HepG2 (cell line): ENCODE data around the gene TXNDC11. TPM values are rescaled to one million over a fixed set of nuclear protein-coding genes. Genes with fewer than 3 reads are reported as not detected.
A peak's percentile ranks its signal among the peaks of the same experiment; 100 is the strongest.

Source experiments
- FOXJ3 ChIP-seq: sonication (generic); formaldehyde crosslinking; IDR thresholded peaks from 2 replicates; pipeline ENCODE4 v1.4.0; 2020; ENCODE audit warnings: missing genetic modification reagents, mild to moderate bottlenecking, borderline replicate concordance
- MIER3 ChIP-seq: IDR thresholded peaks from 2 replicates; pipeline ENCODE4 v1.6.1; 2016; ENCODE audit warnings: missing compliant biosample characterization, borderline replicate concordance
- PCBP1 ChIP-seq: fragments of 200-400 bp; formaldehyde crosslinking; IDR thresholded peaks from 2 replicates; pipeline ENCODE4 v1.6.1; 2017; ENCODE audit warnings: mild to moderate bottlenecking, low read depth, low read length, borderline replicate concordance
- SMYD3 ChIP-seq: sonication (generic); formaldehyde crosslinking; IDR thresholded peaks from 2 replicates; pipeline ENCODE4 v1.8.1; 2023; ENCODE audit warnings: mild to moderate bottlenecking, missing genetic modification reagents
- ZNF12 ChIP-seq: sonication (generic); formaldehyde crosslinking; IDR thresholded peaks from 2 replicates; pipeline ENCODE4 v1.5.0; 2020; ENCODE audit warnings: missing genetic modification reagents
- ZNF337 ChIP-seq: sonication (generic); formaldehyde crosslinking; IDR thresholded peaks from 2 replicates; pipeline ENCODE4 v1.5.1; 2020; ENCODE audit warnings: missing genetic modification reagents, low read depth, mild to moderate bottlenecking, borderline replicate concordance
- ZNF569 ChIP-seq: sonication (generic); formaldehyde crosslinking; IDR thresholded peaks from 2 replicates; pipeline ENCODE4 v1.5.0; 2020; ENCODE audit warnings: mild to moderate bottlenecking, missing genetic modification reagents, moderate library complexity, borderline replicate concordance
- ZNF773 ChIP-seq: sonication (generic); formaldehyde crosslinking; IDR thresholded peaks from 2 replicates; pipeline ENCODE4 v1.4.0; 2020; ENCODE audit warnings: missing genetic modification reagents, borderline replicate concordance
- polyA plus RNA-seq, 8 experiments: library from polyadenylated mRNA; depleted of rRNA in 3 of 8; stranded (reverse) in 7 of 8; unstranded in 1 of 8; fragments of >200 nt; fragmentation: Illumina TruSeq in 4 of 8; extraction: Trizol in 4 of 8; gene quantifications; 2 replicates each; pipeline versions ENCODE4 v1.2.1 to v1.2.3, GENCODE V29; 2011 to 2016; ENCODE audit warnings: low read depth in 4 of 8, missing spikeins in 1 of 8, mixed read lengths in 1 of 8; ENCODE audit not compliant: insufficient read depth in 1 of 8
- total RNA-seq, 5 experiments: library from RNA; depleted of rRNA; stranded (reverse); fragments of >200 nt; fragmentation: Illumina TruSeq; extraction: Trizol; gene quantifications; 2 replicates each; pipeline ENCODE4 v1.2.3, GENCODE V29; 2016; ENCODE audit warnings: low read depth in 1 of 5
- TF ChIP-seq, protein P1 (sequence below): sonication (generic); formaldehyde crosslinking; IDR thresholded peaks from 2 replicates; pipeline ENCODE4 v1.4.0; 2020; ENCODE audit warnings: missing genetic modification reagents
- TF ChIP-seq, protein P2 (sequence below): IDR thresholded peaks from 2 replicates; pipeline ENCODE4 v1.6.1; 2012; ENCODE audit warnings: inconsistent platforms
- TF ChIP-seq, protein P3 (sequence below): sonication (generic); formaldehyde crosslinking; conservative IDR thresholded peaks from 2 replicates; pipeline ENCODE4 v1.4.0; 2020; ENCODE audit warnings: missing genetic modification reagents
- TF ChIP-seq, protein P4 (sequence below): sonication (generic); formaldehyde crosslinking; IDR thresholded peaks from 2 replicates; pipeline ENCODE4 v1.8.1; 2023; ENCODE audit warnings: mild to moderate bottlenecking, missing genetic modification reagents
- TF ChIP-seq, protein P5 (sequence below): sonication (generic); formaldehyde crosslinking; IDR thresholded peaks from 2 replicates; pipeline ENCODE4 v1.5.0; 2020; ENCODE audit warnings: mild to moderate bottlenecking, missing genetic modification reagents
- TF ChIP-seq, protein P6 (sequence below): sonication (generic); formaldehyde crosslinking; IDR thresholded peaks from 2 replicates; pipeline ENCODE4 v1.4.0; 2020; ENCODE audit warnings: mild to moderate bottlenecking, missing genetic modification reagents
- TF ChIP-seq, protein P7 (sequence below): sonication (generic); formaldehyde crosslinking; IDR thresholded peaks from 2 replicates; pipeline ENCODE4; 2020; ENCODE audit warnings: missing genetic modification reagents, mild to moderate bottlenecking, borderline replicate concordance

Gene TXNDC11
- total and polyA plus RNA-seq, 2 of the 13 experiments (the other 11 are each of a cell fraction or from before 2014, with no cell fraction given) = 74.9 to 123 TPM

DNA sequence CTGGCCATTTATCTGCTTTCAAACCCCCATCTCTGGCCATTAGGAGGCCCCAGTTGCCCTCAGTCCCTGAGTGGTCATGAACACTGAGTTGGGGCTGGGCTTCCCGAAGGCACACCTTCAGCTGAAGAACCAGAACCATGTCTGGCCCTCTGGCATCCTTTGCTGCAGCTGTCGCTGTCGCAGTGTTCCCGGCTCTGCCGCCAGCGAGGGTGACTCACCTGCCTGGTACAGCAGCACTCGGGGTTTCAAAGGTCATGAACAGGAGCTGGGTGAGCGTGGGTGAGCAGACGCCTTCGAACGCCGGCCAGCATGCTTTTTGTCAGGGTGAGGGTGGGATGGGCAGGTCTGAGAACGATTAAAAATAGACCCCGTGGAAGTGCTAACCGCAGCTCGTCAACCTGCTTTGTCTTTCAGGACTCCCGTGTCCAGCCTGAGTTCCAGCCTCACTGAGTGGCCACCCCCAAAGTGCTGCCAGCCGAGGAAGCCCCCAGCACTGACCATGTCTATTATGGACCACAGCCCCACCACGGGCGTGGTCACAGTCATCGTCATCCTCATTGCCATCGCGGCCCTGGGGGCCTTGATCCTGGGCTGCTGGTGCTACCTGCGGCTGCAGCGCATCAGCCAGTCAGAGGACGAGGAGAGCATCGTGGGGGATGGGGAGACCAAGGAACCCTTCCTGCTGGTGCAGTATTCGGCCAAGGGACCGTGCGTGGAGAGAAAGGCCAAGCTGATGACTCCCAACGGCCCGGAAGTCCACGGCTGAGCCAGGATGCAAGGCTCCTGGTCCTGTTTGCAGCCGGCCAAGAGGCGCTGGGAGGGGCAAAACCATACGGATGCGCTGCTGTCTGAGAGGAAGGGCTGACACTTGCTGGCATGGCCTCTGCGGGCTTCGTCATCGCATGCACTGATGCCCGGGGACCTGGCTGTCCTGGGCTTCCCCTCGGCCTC, 66.8 kb downstream of the TXNDC11 start (continued):
- TF ChIP-seq, protein P1, sequence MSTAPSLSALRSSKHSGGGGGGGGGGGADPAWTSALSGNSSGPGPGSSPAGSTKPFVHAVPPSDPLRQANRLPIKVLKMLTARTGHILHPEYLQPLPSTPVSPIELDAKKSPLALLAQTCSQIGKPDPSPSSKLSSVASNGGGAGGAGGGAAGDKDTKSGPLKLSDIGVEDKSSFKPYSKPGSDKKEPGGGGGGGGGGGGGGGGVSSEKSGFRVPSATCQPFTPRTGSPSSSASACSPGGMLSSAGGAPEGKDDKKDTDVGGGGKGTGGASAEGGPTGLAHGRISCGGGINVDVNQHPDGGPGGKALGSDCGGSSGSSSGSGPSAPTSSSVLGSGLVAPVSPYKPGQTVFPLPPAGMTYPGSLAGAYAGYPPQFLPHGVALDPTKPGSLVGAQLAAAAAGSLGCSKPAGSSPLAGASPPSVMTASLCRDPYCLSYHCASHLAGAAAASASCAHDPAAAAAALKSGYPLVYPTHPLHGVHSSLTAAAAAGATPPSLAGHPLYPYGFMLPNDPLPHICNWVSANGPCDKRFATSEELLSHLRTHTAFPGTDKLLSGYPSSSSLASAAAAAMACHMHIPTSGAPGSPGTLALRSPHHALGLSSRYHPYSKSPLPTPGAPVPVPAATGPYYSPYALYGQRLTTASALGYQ (CRISPR knock-in tag) = no peak
- TF ChIP-seq, protein P2, sequence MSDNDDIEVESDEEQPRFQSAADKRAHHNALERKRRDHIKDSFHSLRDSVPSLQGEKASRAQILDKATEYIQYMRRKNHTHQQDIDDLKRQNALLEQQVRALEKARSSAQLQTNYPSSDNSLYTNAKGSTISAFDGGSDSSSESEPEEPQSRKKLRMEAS = peak; percentile 88
- TF ChIP-seq, protein P3, sequence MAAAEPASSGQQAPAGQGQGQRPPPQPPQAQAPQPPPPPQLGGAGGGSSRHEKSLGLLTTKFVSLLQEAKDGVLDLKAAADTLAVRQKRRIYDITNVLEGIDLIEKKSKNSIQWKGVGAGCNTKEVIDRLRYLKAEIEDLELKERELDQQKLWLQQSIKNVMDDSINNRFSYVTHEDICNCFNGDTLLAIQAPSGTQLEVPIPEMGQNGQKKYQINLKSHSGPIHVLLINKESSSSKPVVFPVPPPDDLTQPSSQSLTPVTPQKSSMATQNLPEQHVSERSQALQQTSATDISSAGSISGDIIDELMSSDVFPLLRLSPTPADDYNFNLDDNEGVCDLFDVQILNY = no peak
- TF ChIP-seq MIER3 (CRISPR knock-in tag) (peak; percentile 62; the same call in 1 of the 2 replicates), SMYD3 (no peak), FOXJ3 (CRISPR knock-in tag) (no peak), ZNF337 (CRISPR knock-in tag) (no peak), ZNF773 (CRISPR knock-in tag) (0 out of 2 replicates have a peak, but pooled peaks have one; percentile 24), PCBP1 (peak; percentile 62; the same call in 1 of the 2 replicates), ZNF569 (no peak), ZNF12 (CRISPR knock-in tag) (no peak)
- TF ChIP-seq, protein P4, sequence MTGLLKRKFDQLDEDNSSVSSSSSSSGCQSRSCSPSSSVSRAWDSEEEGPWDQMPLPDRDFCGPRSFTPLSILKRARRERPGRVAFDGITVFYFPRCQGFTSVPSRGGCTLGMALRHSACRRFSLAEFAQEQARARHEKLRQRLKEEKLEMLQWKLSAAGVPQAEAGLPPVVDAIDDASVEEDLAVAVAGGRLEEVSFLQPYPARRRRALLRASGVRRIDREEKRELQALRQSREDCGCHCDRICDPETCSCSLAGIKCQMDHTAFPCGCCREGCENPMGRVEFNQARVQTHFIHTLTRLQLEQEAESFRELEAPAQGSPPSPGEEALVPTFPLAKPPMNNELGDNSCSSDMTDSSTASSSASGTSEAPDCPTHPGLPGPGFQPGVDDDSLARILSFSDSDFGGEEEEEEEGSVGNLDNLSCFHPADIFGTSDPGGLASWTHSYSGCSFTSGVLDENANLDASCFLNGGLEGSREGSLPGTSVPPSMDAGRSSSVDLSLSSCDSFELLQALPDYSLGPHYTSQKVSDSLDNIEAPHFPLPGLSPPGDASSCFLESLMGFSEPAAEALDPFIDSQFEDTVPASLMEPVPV (CRISPR knock-in tag) = peak; percentile 86
- TF ChIP-seq, protein P5, sequence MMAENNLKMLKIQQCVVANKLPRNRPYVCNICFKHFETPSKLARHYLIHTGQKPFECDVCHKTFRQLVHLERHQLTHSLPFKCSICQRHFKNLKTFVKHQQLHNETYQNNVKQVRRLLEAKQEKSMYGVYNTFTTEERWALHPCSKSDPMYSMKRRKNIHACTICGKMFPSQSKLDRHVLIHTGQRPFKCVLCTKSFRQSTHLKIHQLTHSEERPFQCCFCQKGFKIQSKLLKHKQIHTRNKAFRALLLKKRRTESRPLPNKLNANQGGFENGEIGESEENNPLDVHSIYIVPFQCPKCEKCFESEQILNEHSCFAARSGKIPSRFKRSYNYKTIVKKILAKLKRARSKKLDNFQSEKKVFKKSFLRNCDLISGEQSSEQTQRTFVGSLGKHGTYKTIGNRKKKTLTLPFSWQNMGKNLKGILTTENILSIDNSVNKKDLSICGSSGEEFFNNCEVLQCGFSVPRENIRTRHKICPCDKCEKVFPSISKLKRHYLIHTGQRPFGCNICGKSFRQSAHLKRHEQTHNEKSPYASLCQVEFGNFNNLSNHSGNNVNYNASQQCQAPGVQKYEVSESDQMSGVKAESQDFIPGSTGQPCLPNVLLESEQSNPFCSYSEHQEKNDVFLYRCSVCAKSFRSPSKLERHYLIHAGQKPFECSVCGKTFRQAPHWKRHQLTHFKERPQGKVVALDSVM = no peak
- TF ChIP-seq, protein P6, sequence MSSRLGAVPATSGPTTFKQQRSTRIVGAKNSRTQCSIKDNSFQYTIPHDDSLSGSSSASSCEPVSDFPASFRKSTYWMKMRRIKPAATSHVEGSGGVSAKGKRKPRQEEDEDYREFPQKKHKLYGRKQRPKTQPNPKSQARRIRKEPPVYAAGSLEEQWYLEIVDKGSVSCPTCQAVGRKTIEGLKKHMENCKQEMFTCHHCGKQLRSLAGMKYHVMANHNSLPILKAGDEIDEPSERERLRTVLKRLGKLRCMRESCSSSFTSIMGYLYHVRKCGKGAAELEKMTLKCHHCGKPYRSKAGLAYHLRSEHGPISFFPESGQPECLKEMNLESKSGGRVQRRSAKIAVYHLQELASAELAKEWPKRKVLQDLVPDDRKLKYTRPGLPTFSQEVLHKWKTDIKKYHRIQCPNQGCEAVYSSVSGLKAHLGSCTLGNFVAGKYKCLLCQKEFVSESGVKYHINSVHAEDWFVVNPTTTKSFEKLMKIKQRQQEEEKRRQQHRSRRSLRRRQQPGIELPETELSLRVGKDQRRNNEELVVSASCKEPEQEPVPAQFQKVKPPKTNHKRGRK (CRISPR knock-in tag) = no peak
- TF ChIP-seq, protein P7, sequence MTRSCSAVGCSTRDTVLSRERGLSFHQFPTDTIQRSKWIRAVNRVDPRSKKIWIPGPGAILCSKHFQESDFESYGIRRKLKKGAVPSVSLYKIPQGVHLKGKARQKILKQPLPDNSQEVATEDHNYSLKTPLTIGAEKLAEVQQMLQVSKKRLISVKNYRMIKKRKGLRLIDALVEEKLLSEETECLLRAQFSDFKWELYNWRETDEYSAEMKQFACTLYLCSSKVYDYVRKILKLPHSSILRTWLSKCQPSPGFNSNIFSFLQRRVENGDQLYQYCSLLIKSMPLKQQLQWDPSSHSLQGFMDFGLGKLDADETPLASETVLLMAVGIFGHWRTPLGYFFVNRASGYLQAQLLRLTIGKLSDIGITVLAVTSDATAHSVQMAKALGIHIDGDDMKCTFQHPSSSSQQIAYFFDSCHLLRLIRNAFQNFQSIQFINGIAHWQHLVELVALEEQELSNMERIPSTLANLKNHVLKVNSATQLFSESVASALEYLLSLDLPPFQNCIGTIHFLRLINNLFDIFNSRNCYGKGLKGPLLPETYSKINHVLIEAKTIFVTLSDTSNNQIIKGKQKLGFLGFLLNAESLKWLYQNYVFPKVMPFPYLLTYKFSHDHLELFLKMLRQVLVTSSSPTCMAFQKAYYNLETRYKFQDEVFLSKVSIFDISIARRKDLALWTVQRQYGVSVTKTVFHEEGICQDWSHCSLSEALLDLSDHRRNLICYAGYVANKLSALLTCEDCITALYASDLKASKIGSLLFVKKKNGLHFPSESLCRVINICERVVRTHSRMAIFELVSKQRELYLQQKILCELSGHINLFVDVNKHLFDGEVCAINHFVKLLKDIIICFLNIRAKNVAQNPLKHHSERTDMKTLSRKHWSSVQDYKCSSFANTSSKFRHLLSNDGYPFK (CRISPR knock-in tag) = peak; percentile 54; the same call in 1 of the 2 replicates
